HEK293 (cell line): ENCODE results near the gene CCDC50.

Experiments
- GLI2 ChIP-seq: fragments of 450-650 bp; formaldehyde crosslinking; IDR thresholded peaks from 2 replicates; pipeline ENCODE4; 2017; ENCODE audit warnings: missing biosample characterization, missing genetic modification characterization, low read depth, borderline replicate concordance
- MZF1 ChIP-seq: fragments of 450-650 bp; formaldehyde crosslinking; IDR thresholded peaks from 2 replicates; pipeline ENCODE4 v1.5.1; 2017; ENCODE audit warnings: missing biosample characterization, missing genetic modification characterization, borderline replicate concordance
- OVOL3 ChIP-seq: fragments of 450-650 bp; formaldehyde crosslinking; IDR thresholded peaks from 2 replicates; pipeline ENCODE4 v1.5.1; 2016; ENCODE audit warnings: missing biosample characterization, missing genetic modification characterization
- ZNF155 ChIP-seq: fragments of 450-650 bp; formaldehyde crosslinking; IDR thresholded peaks from 2 replicates; pipeline ENCODE4 v1.5.1; 2016; ENCODE audit warnings: missing biosample characterization, missing genetic modification characterization
- ZNF169 ChIP-seq: fragments of 450-650 bp; formaldehyde crosslinking; IDR thresholded peaks from 2 replicates; pipeline ENCODE4 v1.5.1; 2016; ENCODE audit warnings: missing biosample characterization, missing genetic modification characterization
- ZNF174 ChIP-seq: fragments of 450-650 bp; formaldehyde crosslinking; IDR thresholded peaks from 2 replicates; pipeline ENCODE4 v1.5.0; 2017; ENCODE audit warnings: missing biosample characterization, mild to moderate bottlenecking, missing genetic modification characterization
- ZNF19 ChIP-seq: fragments of 450-650 bp; formaldehyde crosslinking; IDR thresholded peaks from 2 replicates; pipeline ENCODE4; 2016; ENCODE audit warnings: missing biosample characterization, missing genetic modification characterization, low read depth
- ZNF324 ChIP-seq: fragments of 450-650 bp; formaldehyde crosslinking; IDR thresholded peaks from 2 replicates; pipeline ENCODE4 v1.5.1; 2016; ENCODE audit warnings: missing biosample characterization, missing genetic modification characterization
- ZNF544 ChIP-seq: fragments of 450-650 bp; formaldehyde crosslinking; IDR thresholded peaks from 2 replicates; pipeline ENCODE4 v1.5.0; 2017; ENCODE audit warnings: missing biosample characterization, missing genetic modification characterization
- ZNF561 ChIP-seq: fragments of 450-650 bp; IDR thresholded peaks from 2 replicates; pipeline ENCODE4 v1.5.1; 2018; ENCODE audit warnings: missing biosample characterization, missing genetic modification characterization, borderline replicate concordance
- ZNF629 ChIP-seq: fragments of 450-650 bp; formaldehyde crosslinking; IDR thresholded peaks from 2 replicates; pipeline ENCODE4 v1.5.1; 2017; ENCODE audit warnings: missing biosample characterization, missing genetic modification characterization
- TF ChIP-seq, protein P1 (sequence below): fragments of 450-650 bp; formaldehyde crosslinking; IDR thresholded peaks from 2 replicates; pipeline ENCODE4 v1.5.1; 2016; ENCODE audit warnings: missing biosample characterization, missing genetic modification characterization

Gene CCDC50

DNA sequence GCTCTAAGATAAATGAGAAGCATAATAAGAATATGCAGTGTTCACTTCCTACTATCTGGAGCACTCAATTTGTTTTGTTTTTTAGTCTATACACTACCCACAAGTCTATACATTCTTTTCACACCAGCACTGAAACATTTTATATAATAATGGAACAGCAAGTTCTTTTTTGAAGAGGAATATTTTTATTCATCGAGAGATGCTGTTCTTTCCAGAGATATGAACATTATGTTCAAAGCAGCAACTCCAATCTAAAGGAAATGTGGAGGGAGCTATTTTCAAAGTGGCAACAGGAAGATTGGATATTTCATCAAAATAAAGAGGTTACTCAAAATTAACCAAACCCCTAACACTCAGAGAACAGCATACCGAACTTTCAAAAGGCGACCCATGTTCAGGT is 115.4 kb downstream of the CCDC50 start (continued):
- no peak for TF ChIP-seq GLI2 (tag by site-specific recombination)
- TF ChIP-seq ZNF629 (tag by site-specific recombination): no peak
- TF ChIP-seq ZNF561 (tag by site-specific recombination): no peak
- TF ChIP-seq, protein P1, sequence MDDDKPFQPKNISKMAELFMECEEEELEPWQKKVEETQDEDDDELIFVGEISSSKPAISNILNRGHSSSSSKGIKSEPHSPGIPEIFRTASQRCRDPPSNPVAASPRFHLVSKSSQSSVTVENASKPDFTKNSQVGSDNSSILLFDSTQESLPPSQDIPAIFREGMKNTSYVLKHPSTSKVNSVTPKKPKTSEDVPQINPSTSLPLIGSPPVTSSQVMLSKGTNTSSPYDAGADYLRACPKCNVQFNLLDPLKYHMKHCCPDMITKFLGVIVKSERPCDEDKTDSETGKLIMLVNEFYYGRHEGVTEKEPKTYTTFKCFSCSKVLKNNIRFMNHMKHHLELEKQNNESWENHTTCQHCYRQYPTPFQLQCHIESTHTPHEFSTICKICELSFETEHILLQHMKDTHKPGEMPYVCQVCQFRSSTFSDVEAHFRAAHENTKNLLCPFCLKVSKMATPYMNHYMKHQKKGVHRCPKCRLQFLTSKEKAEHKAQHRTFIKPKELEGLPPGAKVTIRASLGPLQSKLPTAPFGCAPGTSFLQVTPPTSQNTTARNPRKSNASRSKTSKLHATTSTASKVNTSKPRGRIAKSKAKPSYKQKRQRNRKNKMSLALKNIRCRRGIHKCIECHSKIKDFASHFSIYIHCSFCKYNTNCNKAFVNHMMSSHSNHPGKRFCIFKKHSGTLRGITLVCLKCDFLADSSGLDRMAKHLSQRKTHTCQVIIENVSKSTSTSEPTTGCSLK: no peak
- no peak for TF ChIP-seq ZNF155 (tag by site-specific recombination)
- no peak for TF ChIP-seq ZNF169 (tag by site-specific recombination)
- no peak for TF ChIP-seq ZNF324 (tag by site-specific recombination)
- TF ChIP-seq MZF1 (tag by site-specific recombination): no peak
- no peak for TF ChIP-seq ZNF19 (tag by site-specific recombination)
- TF ChIP-seq ZNF544 (tag by site-specific recombination): no peak
- TF ChIP-seq OVOL3 (tag by site-specific recombination): no peak
- no peak for TF ChIP-seq ZNF174 (tag by site-specific recombination)
